GM12878 (cell line): ENCODE results near the gene PITRM1. TPM values are rescaled to one million over a fixed set of nuclear protein-coding genes. Genes with fewer than 3 reads are reported as not detected.

Experiments
- ATAC-seq: fragments of 200-7000 bp; cut with Tn5 transposase; 3 replicates; pipeline ENCODE4 v1.9.1; 2020; ENCODE audit warnings: mild to moderate bottlenecking, moderate library complexity
- BruUV-seq: library from RNA; stranded (reverse); fragments of 400-500 nt; replicated peaks from 2 replicates; lab custom pipeline; 2021; lab: Mats Ljungman, UMichigan
- CTCF ChIA-PET: fragments of 300-600 bp; sonication (Branson Sonifier 250); formaldehyde crosslinking; extraction: SDS; loops from one replicate; lab custom pipeline; 2021; ENCODE audit warnings: inconsistent platforms; lab: Yijun Ruan, JAX
- POLR2A ChIA-PET: fragments of 350-600 bp; formaldehyde crosslinking; extraction: SDS; loops from one replicate; lab custom pipeline; 2021; ENCODE audit warnings: inconsistent platforms; lab: Charles Lee
- RAD21 ChIA-PET: fragments of 300-600 bp; sonication (Branson Sonifier 250); formaldehyde crosslinking; loops from one replicate; lab custom pipeline; 2023; ENCODE audit warnings: antibody characterized with exemption; ENCODE audit not compliant: unreplicated experiment; lab: Charles Lee
- SMC1A ChIA-PET: fragments of 300-600 bp; sonication (Branson Sonifier 250); formaldehyde crosslinking; loops from one replicate; lab custom pipeline; 2023; ENCODE audit not compliant: unreplicated experiment, uncharacterized antibody; lab: Charles Lee
- DNase-seq: peaks from one replicate; pipeline ENCODE4 v3.0.0-alpha.2; 2011; ENCODE audit warnings: low read depth, low spot score
- FAIRE-seq: peaks from 3 replicates; lab custom pipeline; 2011; peaks lifted over from hg19 to GRCh38; lab: Jason Lieb, UNC
- H2AFZ ChIP-seq: 2 replicates; pipeline ENCODE4 v1.6.0; 2011; ENCODE audit warnings: low read depth, low read length, control low read depth; ENCODE audit not compliant: control insufficient read depth
- H3K27ac ChIP-seq: 2 replicates; pipeline ENCODE4 v1.5.1; 2011; ENCODE audit warnings: control low read depth; ENCODE audit not compliant: control insufficient read depth, insufficient read depth
- H3K27me3 ChIP-seq, 2 experiments: replicated peaks in 1 of 2; 2 replicates each; pipeline versions ENCODE4 v1.6.0 to v1.6.1; 2011; ENCODE audit warnings: low read length in 1 of 2; ENCODE audit not compliant: control insufficient read depth in 2 of 2, insufficient read depth in 2 of 2
- H3K36me3 ChIP-seq, 2 experiments: 2 replicates each; pipeline ENCODE4 v1.5.1; 2011; ENCODE audit warnings: low read length in 1 of 2; ENCODE audit not compliant: control insufficient read depth in 2 of 2, insufficient read depth in 2 of 2
- H3K4me1 ChIP-seq: 2 replicates; pipeline ENCODE4 v1.6.1; 2011; ENCODE audit warnings: mild to moderate bottlenecking, low read length, moderate library complexity, mixed read lengths; ENCODE audit not compliant: control insufficient read depth, insufficient read depth
- H3K4me2 ChIP-seq: 2 replicates; pipeline ENCODE4 v1.6.0; 2011; ENCODE audit warnings: control low read depth; ENCODE audit not compliant: control insufficient read depth, insufficient read depth
- H3K4me3 ChIP-seq: fragments of 200-600 bp; sonication (generic); 2 replicates; pipeline ENCODE4 v1.5.1; 2016
- H3K79me2 ChIP-seq: 2 replicates; pipeline ENCODE4 v1.6.0; 2011; ENCODE audit warnings: low read length; ENCODE audit not compliant: control insufficient read depth, insufficient read depth
- H3K9ac ChIP-seq: 2 replicates; pipeline ENCODE4 v1.8.0; 2011; ENCODE audit warnings: low read length, control low read depth, mixed read lengths; ENCODE audit not compliant: control insufficient read depth, insufficient read depth
- H3K9me3 ChIP-seq: replicated peaks from 3 replicates; pipeline ENCODE4 v1.5.1; 2011; ENCODE audit warnings: mild to moderate bottlenecking, low read length; ENCODE audit not compliant: control insufficient read depth, insufficient read depth
- H4K20me1 ChIP-seq: 2 replicates; pipeline ENCODE4 v1.6.0; 2011; ENCODE audit not compliant: control insufficient read depth, insufficient read depth
- ATF2 ChIP-seq: IDR thresholded peaks from 2 replicates; pipeline ENCODE4 v1.6.1; 2012; ENCODE audit warnings: low read length, inconsistent platforms
- ATF7 ChIP-seq: fragments of 450-650 bp; IDR thresholded peaks from 2 replicates; pipeline ENCODE4 v1.6.1; 2016; ENCODE audit warnings: low read depth, mild to moderate bottlenecking
- E2F4 ChIP-seq: IDR thresholded peaks from 2 replicates; pipeline ENCODE4 v1.6.1; 2012; ENCODE audit warnings: low read depth, low read length, improper control_type of control experiment
- HCFC1 ChIP-seq: fragments of 150-350 bp; IDR thresholded peaks from 2 replicates; pipeline ENCODE4 v1.6.1; 2014; ENCODE audit warnings: low read length
- HDGF ChIP-seq: fragments of 450-650 bp; IDR thresholded peaks from 2 replicates; pipeline ENCODE4 v1.6.1; 2016; ENCODE audit warnings: antibody characterized with exemption
- NRF1 ChIP-seq: conservative IDR thresholded peaks from 2 replicates; pipeline ENCODE4 v1.6.1; 2011; ENCODE audit warnings: mild to moderate bottlenecking, low read depth, low read length, improper control_type of control experiment
- POLR2A ChIP-seq: IDR thresholded peaks from 2 replicates; pipeline ENCODE4 v1.6.1; 2011; ENCODE audit warnings: low read depth, mild to moderate bottlenecking, low read length
- SUPT20H ChIP-seq: IDR thresholded peaks from 2 replicates; pipeline ENCODE4 v1.6.1; 2011; ENCODE audit warnings: low read depth, mild to moderate bottlenecking, low read length, moderate library complexity, borderline replicate concordance; ENCODE audit not compliant: control insufficient read depth
- WGBS: methylation state at CpG from one replicate; pipeline ENCODE4 v1.1.6; 2016; ENCODE audit warnings: low lambda C conversion rate; ENCODE audit not compliant: insufficient replicate concordance, insufficient coverage; ENCODE audit errors: missing lambda C conversion rate; 5-methylcytosine and 5-hydroxymethylcytosine counted together
- in situ Hi-C: fragments of 300-500 bp; cut with MboI; formaldehyde crosslinking; loops from 9 replicates; pipeline ENCODE4 v1.14.3; 2018; ENCODE audit warnings: mixed read lengths
- intact Hi-C: fragments of 100-400 bp; cut with micrococcal nuclease; formaldehyde crosslinking; loops from one replicate; pipeline ENCODE4 v1.14.2; 2022; ENCODE audit not compliant: unreplicated experiment
- polyA plus RNA-seq, 11 experiments: library from polyadenylated mRNA; depleted of rRNA in 4 of 11; unstranded in 6 of 11; stranded (reverse) in 5 of 11; fragments of >200 nt; fragmentation: Nextera tagmentation in 4 of 11; fragmentation: Illumina TruSeq in 1 of 11; extraction: Ambion mirVana in 4 of 11; extraction: Trizol in 1 of 11; gene quantifications; 1 replicate in 1 of 11; 2 replicates in 10 of 11; pipeline versions ENCODE4 v1.2.1 to v1.2.3, GENCODE V29; 2011 to 2016; ENCODE audit warnings: inconsistent platforms in 2 of 11, missing spikeins in 2 of 11, low read depth in 1 of 11
- total RNA-seq, 4 experiments: library from RNA; depleted of rRNA in 3 of 4; stranded (reverse); fragments of >200 nt in 3 of 4; fragmentation: Illumina TruSeq in 1 of 4; extraction: Trizol in 1 of 4; gene quantifications; 2 replicates each; pipeline versions ENCODE4 v1.2.1 to v1.2.3, GENCODE V29; 2013 to 2021
- TF ChIP-seq, protein P1 (sequence below): fragments of 450-650 bp; IDR thresholded peaks from 2 replicates; pipeline ENCODE4 v1.6.1; 2014; ENCODE audit warnings: mild to moderate bottlenecking

PITRM1 gene
- total and polyA plus RNA-seq, 10 of the 15 experiments (the other 5 are each of a cell fraction or from before 2014, with no cell fraction given): 15.5 to 53.0 (median 45.0) TPM

DNA sequence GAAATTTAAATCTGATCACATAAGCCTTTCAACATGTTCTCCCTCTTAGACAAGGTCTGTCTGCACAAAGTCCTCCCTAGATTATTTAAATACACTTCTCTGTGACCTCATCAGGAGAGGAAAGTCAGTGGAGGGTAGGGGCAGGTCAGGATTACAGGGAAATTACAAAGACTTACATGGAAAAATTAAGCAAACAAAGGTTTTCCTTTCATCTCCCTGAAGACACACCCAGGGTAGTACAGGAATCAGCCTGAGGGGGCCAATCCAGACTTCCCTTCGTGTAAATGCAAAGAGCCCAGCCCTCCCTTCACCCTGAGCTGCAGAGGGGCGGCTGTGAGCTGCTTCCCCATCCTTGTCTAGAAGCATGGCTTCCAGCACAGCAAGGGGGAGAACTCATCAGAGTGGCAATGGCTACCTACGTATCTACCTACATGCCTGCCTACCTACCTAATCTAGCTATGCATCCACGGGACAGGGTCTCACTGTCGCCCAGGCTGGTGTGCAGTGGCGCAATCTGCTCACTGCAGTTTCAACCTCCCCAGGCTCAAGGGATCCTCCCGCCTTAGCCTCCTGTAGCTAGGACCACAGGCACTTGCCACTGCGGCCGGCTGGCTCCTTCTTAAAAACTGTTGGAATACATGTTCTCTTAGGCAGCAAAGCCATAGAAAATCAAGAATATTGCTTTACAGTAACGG lies 33.2 kb downstream of the PITRM1 start:
- intact Hi-C loops (no loop called here), in situ Hi-C loops (no loop called here)
- 98% methylated on average over 10 of the region's 10 CpGs for WGBS
- POLR2A ChIA-PET: no interaction called here
- CTCF ChIA-PET: no interaction called here
- no peak overlapping the region for H3K4me3 ChIP-seq
- no peak overlapping the region for H2AFZ ChIP-seq
- RAD21 ChIA-PET: no interaction called here
- no peaks in the 10 kb centered on the region for H3K27me3 ChIP-seq
- no TSS peak for BruUV-seq
- H3K79me2 ChIP-seq: no peaks in the 10 kb centered on the region
- no peak overlapping the region for H3K4me2 ChIP-seq
- FAIRE-seq (no peak), ATAC-seq (no peak; the same call in 2 of the 3 replicates), DNase-seq (no peak)
- TF ChIP-seq POLR2A: peak; percentile 54; the same call in 1 of the 2 replicates
- TF ChIP-seq E2F4: no peak
- no peak overlapping the region for H3K9ac ChIP-seq
- H3K27ac ChIP-seq: no peak overlapping the region
- no peaks in the 10 kb centered on the region for H3K9me3 ChIP-seq
- SMC1A ChIA-PET: no interaction called here
- no peaks in the 10 kb centered on the region for H4K20me1 ChIP-seq
- H3K4me1 ChIP-seq: no peaks in the 10 kb centered on the region
- H3K36me3 ChIP-seq: peaks cover 24 to 53% of the 10 kb centered on the region in 2 experiments

- intact Hi-C loops (no loop called here), in situ Hi-C loops (no loop called here)
- Histone ChIP-seq H3K27ac (no peak overlapping the region), H3K4me3 (no peak overlapping the region), H4K20me1 (no peaks in the 10 kb centered on the region), H3K9me3 (no peaks in the 10 kb centered on the region), H3K27me3 (no peaks in the 10 kb centered on the region), H3K4me2 (no peak overlapping the region), H2AFZ (no peak overlapping the region), H3K79me2 (no peaks in the 10 kb centered on the region), H3K9ac (no peak overlapping the region), H3K4me1 (no peaks in the 10 kb centered on the region), H3K36me3 (peaks cover 22 to 58% of the 10 kb centered on the region in 2 experiments)
- ChIA-PET CTCF (no interaction called here), RAD21 (no interaction called here), POLR2A (no interaction called here), SMC1A (no interaction called here)
- no peak for FAIRE-seq
- no TSS peak for BruUV-seq
- ATAC-seq: no peak; the same call in 2 of the 3 replicates
- 95% methylated on average over 41 of the region's 41 CpGs for WGBS
- no peak for DNase-seq
- no peak for TF ChIP-seq HDGF
- no peak for TF ChIP-seq HCFC1
- TF ChIP-seq ATF2: no peak
- no peak for TF ChIP-seq NRF1
- no peak for TF ChIP-seq ATF7
- no peak for TF ChIP-seq SUPT20H
- TF ChIP-seq POLR2A: peak; percentile 41
- TF ChIP-seq, protein P1, sequence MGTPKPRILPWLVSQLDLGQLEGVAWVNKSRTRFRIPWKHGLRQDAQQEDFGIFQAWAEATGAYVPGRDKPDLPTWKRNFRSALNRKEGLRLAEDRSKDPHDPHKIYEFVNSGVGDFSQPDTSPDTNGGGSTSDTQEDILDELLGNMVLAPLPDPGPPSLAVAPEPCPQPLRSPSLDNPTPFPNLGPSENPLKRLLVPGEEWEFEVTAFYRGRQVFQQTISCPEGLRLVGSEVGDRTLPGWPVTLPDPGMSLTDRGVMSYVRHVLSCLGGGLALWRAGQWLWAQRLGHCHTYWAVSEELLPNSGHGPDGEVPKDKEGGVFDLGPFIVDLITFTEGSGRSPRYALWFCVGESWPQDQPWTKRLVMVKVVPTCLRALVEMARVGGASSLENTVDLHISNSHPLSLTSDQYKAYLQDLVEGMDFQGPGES: no peak
These were observed 34.4 kb downstream of the PITRM1 start for GRCh38 chr10:3137958-3138726.
